AG04449 (cell line): Measurements from ENCODE around the gene LRRC2.

Source experiments
- CTCF ChIA-PET: fragments of 350-600 bp; formaldehyde crosslinking; extraction: SDS; loops from one replicate; lab custom pipeline; 2021; ENCODE audit warnings: antibody characterized with exemption; lab: Yijun Ruan, JAX
- POLR2A ChIA-PET: fragments of 400-600, 350-600 bp; formaldehyde crosslinking; extraction: SDS; loops from one replicate; lab custom pipeline; 2020; ENCODE audit warnings: antibody characterized with exemption, inconsistent platforms; lab: Yijun Ruan, JAX
- DNase-seq: peaks from one replicate; pipeline ENCODE4 v3.0.0-alpha.2; 2010; ENCODE audit warnings: low read depth, low spot score
- H3K4me3 ChIP-seq: 2 replicates; pipeline ENCODE4 v1.5.1; 2011; ENCODE audit warnings: low read depth, mild to moderate bottlenecking, control low read depth, low read length
- TF ChIP-seq, protein P1 (sequence below): IDR thresholded peaks from one replicate; pipeline ENCODE4 v1.5.1; 2011; ENCODE audit warnings: mild to moderate bottlenecking, moderate library complexity, low read length, control low read depth, inconsistent platforms; ENCODE audit not compliant: insufficient read depth; ENCODE audit errors: missing control alignments

The LRRC2 gene

DNA sequence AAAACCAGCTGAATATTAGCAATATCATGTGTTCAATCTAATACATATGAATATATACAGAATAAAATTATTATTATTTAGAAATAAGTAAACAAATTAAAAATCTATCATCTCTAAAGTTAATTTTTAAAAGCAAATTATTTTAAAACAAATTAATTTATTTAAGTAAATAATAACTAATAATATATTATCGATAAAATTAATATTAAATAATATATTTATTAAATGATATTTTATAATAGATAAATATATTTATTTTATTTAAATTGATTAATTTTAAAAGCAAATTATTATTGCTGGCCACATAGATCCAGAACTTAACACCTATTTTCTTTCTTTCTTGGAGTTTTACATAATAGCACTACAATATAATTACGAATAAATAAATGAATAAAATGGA is 46.1 kb downstream of the LRRC2 start:
- TF ChIP-seq, protein P1, sequence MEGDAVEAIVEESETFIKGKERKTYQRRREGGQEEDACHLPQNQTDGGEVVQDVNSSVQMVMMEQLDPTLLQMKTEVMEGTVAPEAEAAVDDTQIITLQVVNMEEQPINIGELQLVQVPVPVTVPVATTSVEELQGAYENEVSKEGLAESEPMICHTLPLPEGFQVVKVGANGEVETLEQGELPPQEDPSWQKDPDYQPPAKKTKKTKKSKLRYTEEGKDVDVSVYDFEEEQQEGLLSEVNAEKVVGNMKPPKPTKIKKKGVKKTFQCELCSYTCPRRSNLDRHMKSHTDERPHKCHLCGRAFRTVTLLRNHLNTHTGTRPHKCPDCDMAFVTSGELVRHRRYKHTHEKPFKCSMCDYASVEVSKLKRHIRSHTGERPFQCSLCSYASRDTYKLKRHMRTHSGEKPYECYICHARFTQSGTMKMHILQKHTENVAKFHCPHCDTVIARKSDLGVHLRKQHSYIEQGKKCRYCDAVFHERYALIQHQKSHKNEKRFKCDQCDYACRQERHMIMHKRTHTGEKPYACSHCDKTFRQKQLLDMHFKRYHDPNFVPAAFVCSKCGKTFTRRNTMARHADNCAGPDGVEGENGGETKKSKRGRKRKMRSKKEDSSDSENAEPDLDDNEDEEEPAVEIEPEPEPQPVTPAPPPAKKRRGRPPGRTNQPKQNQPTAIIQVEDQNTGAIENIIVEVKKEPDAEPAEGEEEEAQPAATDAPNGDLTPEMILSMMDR = no peak
- POLR2A ChIA-PET = no interaction called here
- no peak overlapping the region for H3K4me3 ChIP-seq
- no peak for DNase-seq
- CTCF ChIA-PET = interaction anchor here (1.1 kb wide), 1 partner anchor 31 kb away, joined by 3 read pairs; no protein-coding TSS in a partner anchor

GRCh38 chr3:46517784-46518181 is 48.3 kb downstream of the LRRC2 start:
- no peak overlapping the region for H3K4me3 ChIP-seq
- ChIA-PET CTCF (interaction anchor here (1.0 to 3.8 kb wide), 2 partner anchors 15 to 29 kb away, joined by 3 to 15 read pairs; no protein-coding TSS in a partner anchor), POLR2A (no interaction called here)
- DNase-seq = no peak
- TF ChIP-seq, protein P1 = no peak

- ChIA-PET CTCF (interaction anchor here (1.0 to 3.8 kb wide), 2 partner anchors 14 to 28 kb away, joined by 3 to 15 read pairs; no protein-coding TSS in a partner anchor), POLR2A (interaction anchor here (0.6 kb wide), 1 partner anchor 652 kb away, joined by 3 read pairs; no protein-coding TSS in a partner anchor)
- DNase-seq = no peak
- TF ChIP-seq, protein P1 = no peak
- no peak overlapping the region for H3K4me3 ChIP-seq
Measured at GRCh38 chr3:46517016-46517783, 48.9 kb downstream of the LRRC2 start.

DNA sequence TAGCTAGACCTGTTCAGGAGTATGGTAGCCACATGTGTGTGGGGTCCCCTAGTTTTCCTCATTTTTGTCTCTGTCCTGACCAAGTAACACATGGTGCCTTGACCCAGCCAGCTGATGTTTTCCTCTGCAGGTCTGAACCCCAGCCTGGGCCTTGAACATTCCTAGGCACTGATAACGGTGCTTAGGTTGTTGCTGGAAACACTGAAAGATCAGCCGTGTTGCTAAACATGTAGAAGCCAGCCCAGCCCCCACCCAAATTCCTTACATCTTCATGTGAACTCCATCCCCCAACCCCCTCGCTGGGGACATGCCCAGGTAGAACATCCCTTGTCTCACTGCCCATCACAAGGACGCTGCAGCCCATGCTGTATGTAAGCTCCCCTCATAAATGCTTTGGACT is 49.6 kb downstream of the LRRC2 start:
- ChIA-PET CTCF (interaction anchor here (3.8 kb wide), 1 partner anchor 28 kb away, joined by 15 read pairs; no protein-coding TSS in a partner anchor), POLR2A (interaction anchor here (0.6 kb wide), 1 partner anchor 652 kb away, joined by 3 read pairs; no protein-coding TSS in a partner anchor)
- TF ChIP-seq, protein P1 = no peak
- no peak for DNase-seq
- no peak overlapping the region for H3K4me3 ChIP-seq

- POLR2A ChIA-PET = no interaction called here
- TF ChIP-seq, protein P1 = no peak
- H3K4me3 ChIP-seq = no peak overlapping the region
- CTCF ChIA-PET = interaction anchor here (1.0 to 1.6 kb wide), 4 partner anchors 9 to 117 kb away, joined by 3 to 6 read pairs (median 3); no protein-coding TSS in a partner anchor
- DNase-seq = no peak
Measured at GRCh38 chr3:46512191-46512749, 53.8 kb downstream of the LRRC2 start.
